Measurements from ENCODE around the gene ZNF624.

DNA sequence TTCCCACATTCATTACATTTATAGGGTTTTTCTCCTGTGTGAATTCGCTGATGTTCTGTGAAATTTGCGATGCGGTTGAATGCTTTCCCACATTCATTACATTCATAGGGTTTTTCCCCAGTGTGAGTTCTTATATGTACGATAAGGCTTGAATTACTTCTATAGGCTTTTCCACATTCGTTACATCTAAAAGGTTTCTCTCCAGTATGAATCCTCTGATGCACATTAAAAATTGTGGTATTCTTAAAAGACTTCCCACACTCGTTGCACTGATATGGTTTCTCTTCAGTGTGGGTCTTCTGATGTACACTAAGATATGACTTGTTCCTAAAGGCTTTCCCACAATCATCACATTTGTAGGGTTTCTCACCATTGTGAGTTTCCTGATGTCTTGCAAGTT is 30.4 kb downstream of the ZNF624 start:
- TF ChIP-seq POLR2AphosphoS5 (IDR thresholded peaks at IDR 0.05; ENCODE audit: low read depth) (no peak), CTCF (IDR thresholded peaks at IDR 0.05; ENCODE audit: insufficient read depth, low read length) (no peak)
- TF ChIP-seq, protein P1, sequence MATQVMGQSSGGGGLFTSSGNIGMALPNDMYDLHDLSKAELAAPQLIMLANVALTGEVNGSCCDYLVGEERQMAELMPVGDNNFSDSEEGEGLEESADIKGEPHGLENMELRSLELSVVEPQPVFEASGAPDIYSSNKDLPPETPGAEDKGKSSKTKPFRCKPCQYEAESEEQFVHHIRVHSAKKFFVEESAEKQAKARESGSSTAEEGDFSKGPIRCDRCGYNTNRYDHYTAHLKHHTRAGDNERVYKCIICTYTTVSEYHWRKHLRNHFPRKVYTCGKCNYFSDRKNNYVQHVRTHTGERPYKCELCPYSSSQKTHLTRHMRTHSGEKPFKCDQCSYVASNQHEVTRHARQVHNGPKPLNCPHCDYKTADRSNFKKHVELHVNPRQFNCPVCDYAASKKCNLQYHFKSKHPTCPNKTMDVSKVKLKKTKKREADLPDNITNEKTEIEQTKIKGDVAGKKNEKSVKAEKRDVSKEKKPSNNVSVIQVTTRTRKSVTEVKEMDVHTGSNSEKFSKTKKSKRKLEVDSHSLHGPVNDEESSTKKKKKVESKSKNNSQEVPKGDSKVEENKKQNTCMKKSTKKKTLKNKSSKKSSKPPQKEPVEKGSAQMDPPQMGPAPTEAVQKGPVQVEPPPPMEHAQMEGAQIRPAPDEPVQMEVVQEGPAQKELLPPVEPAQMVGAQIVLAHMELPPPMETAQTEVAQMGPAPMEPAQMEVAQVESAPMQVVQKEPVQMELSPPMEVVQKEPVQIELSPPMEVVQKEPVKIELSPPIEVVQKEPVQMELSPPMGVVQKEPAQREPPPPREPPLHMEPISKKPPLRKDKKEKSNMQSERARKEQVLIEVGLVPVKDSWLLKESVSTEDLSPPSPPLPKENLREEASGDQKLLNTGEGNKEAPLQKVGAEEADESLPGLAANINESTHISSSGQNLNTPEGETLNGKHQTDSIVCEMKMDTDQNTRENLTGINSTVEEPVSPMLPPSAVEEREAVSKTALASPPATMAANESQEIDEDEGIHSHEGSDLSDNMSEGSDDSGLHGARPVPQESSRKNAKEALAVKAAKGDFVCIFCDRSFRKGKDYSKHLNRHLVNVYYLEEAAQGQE (IDR thresholded peaks at IDR 0.05; ENCODE audit: insufficient replicate concordance, low read depth): no peak

Data from HL-60 (cell line).